OCI-LY7 (cell line): ENCODE data around the gene KCTD2. TPM values are rescaled to one million over a fixed set of nuclear protein-coding genes. Genes with fewer than 3 reads are reported as not detected.

Source experiments
- BruUV-seq: library from RNA; stranded (reverse); fragments of 400-500 nt; replicated peaks from 2 replicates; lab custom pipeline; 2021; lab: Mats Ljungman, UMichigan
- CTCF ChIA-PET: fragments of 300-600 bp; sonication (Branson Sonifier 250); formaldehyde crosslinking; loops from one replicate; lab custom pipeline; 2022; ENCODE audit warnings: antibody characterized with exemption; ENCODE audit not compliant: unreplicated experiment; lab: Charles Lee
- POLR2A ChIA-PET: fragments of 300-600 bp; sonication (Branson Sonifier 250); formaldehyde crosslinking; loops from one replicate; lab custom pipeline; 2022; ENCODE audit warnings: antibody characterized with exemption; lab: Charles Lee
- DNase-seq: peaks from one replicate; pipeline ENCODE4 v3.0.0-alpha.2; 2015; ENCODE audit warnings: low spot score
- H2AFZ ChIP-seq: fragments of 200-600 bp; sonication (generic), shearing (Covaris generic); 2 replicates; pipeline ENCODE4 v1.6.1; 2014; ENCODE audit warnings: mild to moderate bottlenecking, antibody characterized with exemption, low read length, moderate library complexity
- H3K27ac ChIP-seq: fragments of 200-600 bp; sonication (generic); 2 replicates; pipeline ENCODE4 v1.5.1; 2014; ENCODE audit warnings: mixed run types, low read depth, mild to moderate bottlenecking, moderate library complexity, low read length, inconsistent platforms; ENCODE audit not compliant: poor library complexity, severe bottlenecking
- H3K36me3 ChIP-seq: fragments of 200-600 bp; sonication (generic); 2 replicates; pipeline ENCODE4 v1.6.1; 2014; ENCODE audit warnings: mild to moderate bottlenecking, antibody characterized with exemption, low read length, moderate library complexity, mixed read lengths; ENCODE audit not compliant: insufficient read depth
- H3K4me1 ChIP-seq: fragments of 200-600 bp; sonication (generic); 2 replicates; pipeline ENCODE4 v1.5.1; 2014; ENCODE audit warnings: mild to moderate bottlenecking, low read length; ENCODE audit not compliant: insufficient read depth, poor library complexity, severe bottlenecking
- H3K4me2 ChIP-seq: fragments of 200-600 bp; sonication (generic); 2 replicates; pipeline ENCODE4 v1.6.1; 2014; ENCODE audit warnings: mild to moderate bottlenecking, low read length
- H3K4me3 ChIP-seq: fragments of 200-600 bp; sonication (generic); 2 replicates; pipeline ENCODE4 v1.5.1; 2014; ENCODE audit warnings: mild to moderate bottlenecking, low read depth, low read length; ENCODE audit not compliant: poor library complexity, severe bottlenecking
- H3K79me2 ChIP-seq: fragments of 200-600 bp; sonication (generic); 2 replicates; pipeline ENCODE4 v1.6.1; 2016; ENCODE audit warnings: low read depth, mild to moderate bottlenecking, low read length, moderate library complexity, mixed read lengths; ENCODE audit not compliant: insufficient read depth
- H3K9me2 ChIP-seq: fragments of 200-600 bp; sonication (generic); 2 replicates; pipeline ENCODE4 v1.6.1; 2016; ENCODE audit warnings: mild to moderate bottlenecking, low read length, mixed read lengths; ENCODE audit not compliant: insufficient read depth
- H3K9me3 ChIP-seq: fragments of 200-600 bp; sonication (generic); 2 replicates; pipeline ENCODE4 v1.6.1; 2014; ENCODE audit warnings: mild to moderate bottlenecking, mixed run types, low read length, mixed read lengths
- H4K20me1 ChIP-seq: fragments of 200-600 bp; sonication (generic); 2 replicates; pipeline ENCODE4 v1.6.1; 2014; ENCODE audit warnings: mild to moderate bottlenecking, antibody characterized with exemption, low read length, moderate library complexity, mixed read lengths; ENCODE audit not compliant: insufficient read depth
- CTCF ChIP-seq: fragments of 200-600 bp; sonication (generic); conservative IDR thresholded peaks from 2 replicates; pipeline ENCODE4 v1.5.1; 2014; ENCODE audit warnings: mild to moderate bottlenecking, antibody characterized with exemption, low read length, moderate library complexity, mixed read lengths
- EZH2phosphoT487 ChIP-seq: fragments of 200-600 bp; sonication (generic); IDR thresholded peaks from 2 replicates; pipeline ENCODE4 v1.6.1; 2018; ENCODE audit warnings: low read depth, borderline replicate concordance, mild to moderate bottlenecking, mixed run types, antibody characterized with exemption, low read length, moderate library complexity, mixed read lengths
- intact Hi-C: fragments of 100-400 bp; cut with micrococcal nuclease; formaldehyde crosslinking; loops from one replicate; pipeline ENCODE4 v1.10.0; 2022; ENCODE audit not compliant: unreplicated experiment
- total RNA-seq, 2 experiments: library from RNA; depleted of rRNA in 1 of 2; stranded (reverse); fragments of >200 nt in 1 of 2; shearing (Covaris generic) in 1 of 2; gene quantifications; 2 replicates each; pipeline ENCODE4 v1.2.3, GENCODE V29; 2014 to 2022

The KCTD2 gene
- total RNA-seq, 2 experiments from 2014 or later: 21.0 to 29.8 TPM

GRCh38 chr17:75061055-75061438, 14.0 kb downstream of the KCTD2 start:
- TF ChIP-seq CTCF: no peak
- no peak for TF ChIP-seq EZH2phosphoT487
- CTCF ChIA-PET: interaction anchor here (1.7 kb wide), 1 partner anchor 12 kb away, joined by 5 read pairs; no protein-coding TSS in a partner anchor
- Histone ChIP-seq H3K79me2 (no peaks in the 10 kb centered on the region), H3K27ac (no peak overlapping the region), H3K4me1 (no peaks in the 10 kb centered on the region), H3K9me2 (no peaks in the 10 kb centered on the region), H3K9me3 (no peaks in the 10 kb centered on the region), H2AFZ (no peak overlapping the region), H4K20me1 (no peaks in the 10 kb centered on the region), H3K4me2 (no peak overlapping the region), H3K36me3 (peaks cover 79% of the 10 kb centered on the region), H3K4me3 (no peak overlapping the region)
- POLR2A ChIA-PET: interaction anchor here (1.0 to 1.6 kb wide), 3 partner anchors 9 to 12 kb away, joined by 3 to 6 read pairs (median 4); no protein-coding TSS in a partner anchor
- no TSS peak for BruUV-seq
- intact Hi-C loops: no loop called here
- no peak for DNase-seq

GRCh38 chr17:75061618-75062017, 14.6 kb downstream of the KCTD2 start:
- peaks cover 73% of the 10 kb centered on the region for H3K36me3 ChIP-seq
- no peak overlapping the region for H3K27ac ChIP-seq
- no peaks in the 10 kb centered on the region for H3K79me2 ChIP-seq
- BruUV-seq: no TSS peak
- ChIA-PET POLR2A (interaction anchor here (1.0 kb wide), 2 partner anchors 12 to 49 kb away, joined by 3 to 6 read pairs; partner anchors contain the start of gene MRPL58), CTCF (interaction anchor here (1.7 kb wide), 1 partner anchor 13 kb away, joined by 5 read pairs; no protein-coding TSS in a partner anchor)
- no peaks in the 10 kb centered on the region for H3K9me2 ChIP-seq
- no peaks in the 10 kb centered on the region for H4K20me1 ChIP-seq
- intact Hi-C loops: no loop called here
- TF ChIP-seq CTCF (no peak), EZH2phosphoT487 (no peak)
- no peak overlapping the region for H2AFZ ChIP-seq
- H3K4me1 ChIP-seq: no peaks in the 10 kb centered on the region
- DNase-seq: no peak
- no peaks in the 10 kb centered on the region for H3K9me3 ChIP-seq
- no peak overlapping the region for H3K4me2 ChIP-seq
- no peak overlapping the region for H3K4me3 ChIP-seq

GRCh38 chr17:75063201-75063600, 16.2 kb downstream of the KCTD2 start:
- Histone ChIP-seq H3K9me3 (no peaks in the 10 kb centered on the region), H3K9me2 (no peaks in the 10 kb centered on the region), H3K4me1 (no peaks in the 10 kb centered on the region), H4K20me1 (no peaks in the 10 kb centered on the region), H3K27ac (no peak overlapping the region), H3K4me2 (no peak overlapping the region), H3K79me2 (no peaks in the 10 kb centered on the region), H2AFZ (no peak overlapping the region), H3K4me3 (no peak overlapping the region), H3K36me3 (peaks cover 62% of the 10 kb centered on the region)
- intact Hi-C loops: no loop called here
- no TSS peak for BruUV-seq
- no peak for TF ChIP-seq CTCF
- no peak for TF ChIP-seq EZH2phosphoT487
- ChIA-PET POLR2A (interaction anchor here (0.7 to 1.4 kb wide), 2 partner anchors 9 kb away, joined by 3 to 5 read pairs; no protein-coding TSS in a partner anchor), CTCF (interaction anchor here (1.1 kb wide), 1 partner anchor 100 kb away, joined by 4 read pairs; no protein-coding TSS in a partner anchor)
- no peak for DNase-seq
